Smooth muscle cell (in vitro differentiated cells): ENCODE data around the gene PROM2. TPM values are rescaled to one million over a fixed set of nuclear protein-coding genes. Genes with fewer than 3 reads are reported as not detected.

Experiments used
- DNase-seq: peaks from one replicate; lab custom pipeline; 2025; ENCODE audit not compliant: unreplicated experiment; lab: John Stamatoyannopoulos, UW
- H2AFZ ChIP-seq: fragments of 200-600 bp; sonication (generic); 2 replicates; pipeline ENCODE4 v1.6.0; 2016; ENCODE audit warnings: antibody characterized with exemption, low read depth, mild to moderate bottlenecking
- H3F3A ChIP-seq: fragments of 200-600 bp; sonication (generic); 2 replicates; pipeline ENCODE4 v1.6.0; 2017; ENCODE audit warnings: antibody characterized with exemption, low read depth
- H3K27ac ChIP-seq: fragments of 200-600 bp; sonication (generic); 2 replicates; pipeline ENCODE4 v1.5.1; 2016; ENCODE audit warnings: low read depth, mild to moderate bottlenecking
- H3K27me3 ChIP-seq: fragments of 200-600 bp; sonication (generic); 2 replicates; pipeline ENCODE4 v1.6.1; 2016; ENCODE audit warnings: low read depth, mild to moderate bottlenecking
- H3K36me3 ChIP-seq: fragments of 200-600 bp; sonication (generic); 2 replicates; pipeline ENCODE4 v1.5.1; 2016; ENCODE audit warnings: low read depth
- H3K4me1 ChIP-seq: fragments of 200-600 bp; sonication (generic); 2 replicates; pipeline ENCODE4 v1.5.1; 2016; ENCODE audit warnings: low read depth
- H3K4me2 ChIP-seq: fragments of 200-600 bp; sonication (generic); 2 replicates; pipeline ENCODE4 v1.6.0; 2016; ENCODE audit warnings: mild to moderate bottlenecking
- H3K4me3 ChIP-seq: fragments of 200-600 bp; sonication (generic); 2 replicates; pipeline ENCODE4 v1.5.1; 2016; ENCODE audit warnings: mild to moderate bottlenecking
- H3K79me2 ChIP-seq: fragments of 200-600 bp; sonication (generic); 2 replicates; pipeline ENCODE4 v1.6.0; 2016; ENCODE audit warnings: low read depth, mild to moderate bottlenecking
- H3K9ac ChIP-seq: fragments of 200-600 bp; sonication (generic); 2 replicates; pipeline ENCODE4 v1.6.0; 2016; ENCODE audit warnings: low read depth
- H3K9me3 ChIP-seq: fragments of 200-600 bp; sonication (generic); replicated peaks from 2 replicates; pipeline ENCODE4 v1.5.1; 2016; ENCODE audit warnings: low read depth
- H4K20me1 ChIP-seq: fragments of 200-600 bp; sonication (generic); 2 replicates; pipeline ENCODE4 v1.6.0; 2016; ENCODE audit warnings: low read depth
- WGBS: methylation state at CpG from one replicate; pipeline ENCODE4 v1.1.7; 2016; ENCODE audit warnings: low lambda C conversion rate; 5-methylcytosine and 5-hydroxymethylcytosine counted together
- polyA plus RNA-seq: library from polyadenylated mRNA; unstranded; fragments of >200 nt; fragmentation: Nextera tagmentation; extraction: Ambion mirVana; gene quantifications from 2 replicates; pipeline ENCODE4 v1.2.1, GENCODE V29; 2016
- total RNA-seq: library from RNA; depleted of rRNA; stranded (reverse); fragments of >200 nt; gene quantifications from 2 replicates; pipeline ENCODE4 v1.2.3, GENCODE V29; 2014
- TF ChIP-seq, protein P1 (sequence below): fragments of 200-600 bp; sonication (generic); IDR thresholded peaks from 2 replicates; pipeline ENCODE4 v1.5.1; 2017; ENCODE audit warnings: borderline replicate concordance, mild to moderate bottlenecking, antibody characterized with exemption; ENCODE audit not compliant: insufficient read depth, poor library complexity, severe bottlenecking

Gene PROM2
- total and polyA plus RNA-seq, 2 experiments from 2014 or later: 0.70 to 4.2 TPM

GRCh38 chr2:95301876-95302641 lies 27.8 kb downstream of the PROM2 start:
- no peaks in the 10 kb centered on the region for H3K9me3 ChIP-seq
- H3K9ac ChIP-seq: no peak overlapping the region
- DNase-seq: no peak
- H3K79me2 ChIP-seq: no peaks in the 10 kb centered on the region
- H3K36me3 ChIP-seq: no peaks in the 10 kb centered on the region
- TF ChIP-seq, protein P1, sequence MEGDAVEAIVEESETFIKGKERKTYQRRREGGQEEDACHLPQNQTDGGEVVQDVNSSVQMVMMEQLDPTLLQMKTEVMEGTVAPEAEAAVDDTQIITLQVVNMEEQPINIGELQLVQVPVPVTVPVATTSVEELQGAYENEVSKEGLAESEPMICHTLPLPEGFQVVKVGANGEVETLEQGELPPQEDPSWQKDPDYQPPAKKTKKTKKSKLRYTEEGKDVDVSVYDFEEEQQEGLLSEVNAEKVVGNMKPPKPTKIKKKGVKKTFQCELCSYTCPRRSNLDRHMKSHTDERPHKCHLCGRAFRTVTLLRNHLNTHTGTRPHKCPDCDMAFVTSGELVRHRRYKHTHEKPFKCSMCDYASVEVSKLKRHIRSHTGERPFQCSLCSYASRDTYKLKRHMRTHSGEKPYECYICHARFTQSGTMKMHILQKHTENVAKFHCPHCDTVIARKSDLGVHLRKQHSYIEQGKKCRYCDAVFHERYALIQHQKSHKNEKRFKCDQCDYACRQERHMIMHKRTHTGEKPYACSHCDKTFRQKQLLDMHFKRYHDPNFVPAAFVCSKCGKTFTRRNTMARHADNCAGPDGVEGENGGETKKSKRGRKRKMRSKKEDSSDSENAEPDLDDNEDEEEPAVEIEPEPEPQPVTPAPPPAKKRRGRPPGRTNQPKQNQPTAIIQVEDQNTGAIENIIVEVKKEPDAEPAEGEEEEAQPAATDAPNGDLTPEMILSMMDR: no peak
- no peak overlapping the region for H3K4me3 ChIP-seq
- no peaks in the 10 kb centered on the region for H3K4me1 ChIP-seq
- no peak overlapping the region for H3K4me2 ChIP-seq
- no peak overlapping the region for H3K27ac ChIP-seq
- no peak overlapping the region for H2AFZ ChIP-seq
- H4K20me1 ChIP-seq: no peaks in the 10 kb centered on the region
- WGBS: 78% methylated on average over 17 of the region's 17 CpGs
- H3K27me3 ChIP-seq: no peaks in the 10 kb centered on the region
- no peaks in the 10 kb centered on the region for H3F3A ChIP-seq

DNA sequence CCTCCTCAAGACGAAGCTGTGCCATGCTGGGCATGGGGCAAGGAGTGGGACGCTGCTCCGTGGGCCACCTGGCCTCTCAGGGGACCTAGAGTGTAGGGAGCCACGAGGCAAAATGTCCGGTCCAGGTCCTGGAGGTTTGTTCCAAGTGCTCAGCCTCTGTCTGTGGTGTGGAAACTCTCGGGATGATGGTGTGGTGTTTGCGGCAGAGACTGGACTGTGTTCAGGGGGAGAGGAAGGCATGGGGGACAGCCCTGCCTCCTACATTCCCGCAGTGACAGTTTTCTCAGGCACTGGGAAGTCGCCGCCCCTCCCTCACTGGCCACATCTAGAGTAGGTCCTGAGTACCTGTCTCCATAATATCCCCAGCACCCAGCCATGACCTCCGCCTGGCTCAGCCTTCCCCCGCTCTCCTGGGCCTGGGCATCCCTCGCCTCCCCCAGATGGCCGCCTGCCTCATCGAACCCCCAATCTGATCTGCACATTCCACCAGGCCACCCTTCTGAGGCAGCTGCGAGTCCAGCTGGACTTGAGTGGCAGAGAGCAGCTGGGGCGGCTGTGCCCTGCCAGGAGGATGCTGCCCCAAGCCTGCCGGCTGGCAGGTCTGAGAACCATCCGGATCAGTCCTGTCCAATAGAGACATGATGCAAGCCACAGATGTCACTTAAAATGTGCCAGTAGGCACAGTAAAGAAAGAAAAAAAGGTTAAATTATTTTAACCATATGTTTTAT lies 29.1 kb downstream of the PROM2 start:
- DNase-seq: no peak
- Histone ChIP-seq H3F3A (no peaks in the 10 kb centered on the region), H3K9ac (no peak overlapping the region), H4K20me1 (no peaks in the 10 kb centered on the region), H3K79me2 (no peaks in the 10 kb centered on the region), H3K9me3 (no peaks in the 10 kb centered on the region), H2AFZ (no peak overlapping the region), H3K27ac (no peak overlapping the region), H3K4me3 (no peak overlapping the region), H3K36me3 (no peaks in the 10 kb centered on the region), H3K27me3 (no peaks in the 10 kb centered on the region), H3K4me2 (no peak overlapping the region), H3K4me1 (no peaks in the 10 kb centered on the region)
- TF ChIP-seq, protein P1: no peak
- WGBS: 89% methylated on average over 19 of the region's 19 CpGs

DNA sequence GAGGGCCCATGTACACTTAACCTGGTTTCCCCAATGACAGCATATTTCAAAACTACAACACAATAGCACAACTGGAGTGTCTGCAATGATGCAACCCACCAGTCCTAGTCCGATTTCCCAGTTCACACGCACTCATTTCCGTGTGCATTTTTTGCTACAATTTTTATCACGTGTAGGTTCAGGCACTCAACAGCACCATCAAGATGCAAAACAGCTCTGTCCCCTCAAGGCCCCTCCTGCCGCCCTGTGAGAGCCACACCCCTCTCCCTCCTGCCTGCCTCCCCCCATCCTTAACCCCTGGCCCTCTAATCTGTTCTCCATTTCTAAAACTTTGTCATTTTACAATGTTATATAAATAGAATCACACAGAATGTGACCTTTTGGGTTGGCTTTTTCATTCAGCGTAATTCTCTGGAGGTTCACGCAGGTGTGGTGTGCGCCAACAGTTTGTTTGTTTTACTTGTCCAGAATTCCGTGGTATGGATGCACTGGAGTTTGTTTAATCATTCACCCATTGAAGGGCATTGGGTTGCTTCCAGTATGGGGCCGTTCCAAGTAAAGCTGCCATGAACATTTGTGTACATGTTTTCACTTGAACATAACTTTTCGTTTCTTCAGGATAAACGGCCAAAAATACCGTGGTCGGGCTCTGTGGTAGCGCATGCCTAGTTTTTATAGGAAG lies 31.3 kb downstream of the PROM2 start:
- no peaks in the 10 kb centered on the region for H3K27me3 ChIP-seq
- H3K79me2 ChIP-seq: no peaks in the 10 kb centered on the region
- H3K4me2 ChIP-seq: no peak overlapping the region
- no peaks in the 10 kb centered on the region for H3K9me3 ChIP-seq
- H2AFZ ChIP-seq: no peak overlapping the region
- H3F3A ChIP-seq: no peaks in the 10 kb centered on the region
- WGBS: 85% methylated on average over 15 of the region's 15 CpGs
- H4K20me1 ChIP-seq: no peaks in the 10 kb centered on the region
- no peak for DNase-seq
- TF ChIP-seq, protein P1: no peak
- no peak overlapping the region for H3K9ac ChIP-seq
- no peaks in the 10 kb centered on the region for H3K36me3 ChIP-seq
- no peaks in the 10 kb centered on the region for H3K4me1 ChIP-seq
- H3K4me3 ChIP-seq: no peak overlapping the region
- no peak overlapping the region for H3K27ac ChIP-seq
